Endothelial cell of umbilical vein (primary cell): ENCODE data around the gene YAP1.

Experiments
- CTCF ChIP-seq, 2 donors: IDR thresholded peaks; 1 replicate in 1 of 2; 2 replicates in 1 of 2; pipeline ENCODE4 v1.5.1; 2011; ENCODE audit warnings: low read length in 2 of 2, mild to moderate bottlenecking in 2 of 2, moderate library complexity in 2 of 2, control low read depth in 1 of 2, inconsistent platforms in 1 of 2, low read depth in 1 of 2; ENCODE audit not compliant: insufficient read depth in 1 of 2; ENCODE audit errors: extremely low read depth in 1 of 2
- EZH2 ChIP-seq: IDR thresholded peaks from 2 replicates; pipeline ENCODE4 v1.6.1; 2012; ENCODE audit warnings: borderline replicate concordance, low read depth, mild to moderate bottlenecking, moderate library complexity, low read length, inconsistent platforms; ENCODE audit not compliant: severe bottlenecking
- JUN ChIP-seq: IDR thresholded peaks from 2 replicates; pipeline ENCODE4 v1.6.1; 2011; ENCODE audit warnings: borderline replicate concordance, low read depth; ENCODE audit not compliant: insufficient read length, insufficient read depth
- POLR2A ChIP-seq: IDR thresholded peaks from 2 replicates; pipeline ENCODE4 v1.6.1; 2012; ENCODE audit warnings: low read depth, mild to moderate bottlenecking, control low read depth, low read length
- POLR2AphosphoS5 ChIP-seq: IDR thresholded peaks from 2 replicates; pipeline ENCODE4 v1.6.1; 2012; ENCODE audit warnings: low read depth, mild to moderate bottlenecking, control low read depth, low read length, moderate library complexity; ENCODE audit not compliant: insufficient read depth
- TF ChIP-seq, protein P1 (sequence below): IDR thresholded peaks from 2 replicates; pipeline ENCODE4 v1.6.1; 2011; ENCODE audit not compliant: insufficient read depth, insufficient read length

DNA sequence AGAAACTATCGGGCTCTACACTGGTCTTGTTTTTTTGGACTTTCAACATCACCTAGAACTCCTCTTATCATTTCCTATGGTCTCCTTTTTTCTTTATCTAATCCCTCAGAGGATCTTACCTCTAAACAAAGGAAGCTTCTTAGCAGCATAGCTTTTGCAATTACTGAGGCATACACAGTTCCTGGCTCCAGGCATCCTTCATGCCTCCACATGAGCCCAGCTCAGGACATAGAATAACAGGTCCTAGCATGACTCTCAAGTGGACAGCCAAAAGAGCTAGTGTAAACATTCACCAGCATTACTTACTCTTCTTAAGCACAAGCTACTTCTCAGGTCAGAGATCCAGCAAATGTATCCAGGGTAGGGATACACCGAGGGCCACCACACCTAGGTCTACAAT, 45.9 kb upstream of the YAP1 start:
- TF ChIP-seq CTCF (IDR thresholded peaks at IDR 0.05; ENCODE audit: extremely low read depth in 1 of 2, insufficient read depth in 1 of 2, low read depth in 1 of 2, low read length in 2 of 2) (no peak), EZH2 (no peak), POLR2A (no peak), POLR2AphosphoS5 (no peak), JUN (no peak)
- TF ChIP-seq, protein P1, sequence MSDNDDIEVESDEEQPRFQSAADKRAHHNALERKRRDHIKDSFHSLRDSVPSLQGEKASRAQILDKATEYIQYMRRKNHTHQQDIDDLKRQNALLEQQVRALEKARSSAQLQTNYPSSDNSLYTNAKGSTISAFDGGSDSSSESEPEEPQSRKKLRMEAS = no peak
